Stimulated activated CD8-positive, alpha-beta memory T cell treated with anti-CD3 and anti-CD28 coated beads, Interleukin-15, amount 100 ng/mL, for 4 hours (primary cell): ENCODE data around the gene ASAP3.
"Not testable (repeated sequence)": the region's sequence is repeated elsewhere in the genome, so short reads cannot be mapped to it uniquely, and the experiment has no call there.

Experiments
- DNase-seq, 2 donors: peaks; one replicate each; pipeline ENCODE4 v3.0.0-alpha.2; 2020; ENCODE audit warnings: low read depth in 2 of 2

Gene ASAP3

DNA sequence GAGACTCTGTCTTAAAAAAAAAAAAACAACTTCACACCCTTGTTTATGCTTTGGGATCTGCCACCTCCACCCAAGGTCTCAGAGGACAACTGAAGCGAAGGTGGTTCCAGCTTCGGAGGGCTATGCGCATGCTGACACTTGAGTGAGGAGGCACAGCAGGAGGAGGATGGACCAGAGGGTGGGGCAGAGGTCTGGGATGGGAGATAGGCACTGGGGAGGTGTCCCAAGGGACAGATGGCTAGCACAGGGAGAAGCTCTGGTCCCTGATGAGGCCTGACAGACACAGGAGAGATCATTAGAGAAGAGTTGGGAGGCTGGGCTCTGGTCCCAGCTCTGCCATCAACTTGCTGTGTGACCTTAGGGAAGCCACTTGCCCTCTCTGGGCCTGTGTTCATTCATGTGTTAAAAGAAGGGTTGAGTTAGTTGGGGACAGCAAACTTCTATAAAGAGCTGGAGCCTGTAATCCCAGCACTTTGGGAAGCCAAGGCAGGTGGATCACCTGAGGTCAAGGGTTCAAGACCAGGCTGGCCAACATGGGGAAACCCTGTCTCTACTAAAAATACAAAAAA lies 30.2 kb upstream of the ASAP3 start:
- DNase-seq = no peak

DNA sequence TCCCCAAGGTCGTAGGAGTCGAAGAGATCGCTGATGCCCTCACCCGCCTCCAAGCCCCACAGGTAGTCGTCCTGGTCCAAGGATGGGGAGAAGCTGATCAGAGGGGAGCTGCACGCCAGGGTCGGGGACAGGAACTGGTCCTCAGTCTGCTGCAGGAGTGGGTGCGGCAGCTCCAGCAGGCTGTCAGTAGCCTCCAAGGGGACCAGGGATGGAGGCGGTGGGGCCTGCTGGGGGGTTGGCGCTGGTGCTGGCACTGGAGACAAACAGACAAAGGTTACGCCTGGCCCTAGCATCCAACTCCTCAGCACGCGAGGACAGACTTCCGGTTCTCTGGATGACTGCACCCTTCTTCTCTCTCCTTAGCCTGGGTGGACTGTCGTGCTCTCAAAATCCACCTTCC lies 25.9 kb upstream of the ASAP3 start:
- DNase-seq = no peak

DNA sequence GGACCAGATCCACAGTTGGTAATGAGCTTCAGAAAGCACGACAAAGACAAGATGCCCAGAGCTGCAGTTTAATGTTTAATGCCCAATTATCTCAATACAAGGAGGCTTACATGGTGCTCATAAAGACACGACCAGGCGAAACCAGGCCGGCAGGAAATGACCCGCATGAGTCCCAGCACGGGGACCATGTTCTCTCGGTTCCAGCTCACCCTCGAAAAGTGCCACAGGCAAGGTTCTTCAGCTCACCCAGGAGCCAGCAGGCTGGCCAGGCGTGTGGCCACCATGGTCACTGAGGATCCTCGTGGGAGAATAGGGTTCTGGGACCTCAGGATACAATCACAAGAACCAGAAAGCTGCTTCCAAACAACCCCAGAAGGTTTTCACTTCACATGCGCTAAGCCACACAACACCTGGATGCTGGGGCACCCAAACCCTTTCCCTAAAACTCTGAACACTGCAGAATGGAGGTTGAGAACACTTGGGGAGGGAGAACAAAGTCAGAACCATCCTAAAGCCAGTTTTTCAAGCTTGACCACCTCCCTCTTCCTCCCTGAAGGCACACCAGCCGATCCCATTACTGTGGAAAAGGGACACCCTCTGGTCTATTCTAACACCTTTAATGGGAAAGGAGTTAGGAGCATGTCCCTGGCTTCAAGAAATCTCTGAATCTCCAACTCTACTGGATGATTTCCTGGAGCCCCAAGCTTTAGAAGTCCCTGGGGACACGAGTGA lies 22.6 kb upstream of the ASAP3 start:
- DNase-seq = no peak

DNA sequence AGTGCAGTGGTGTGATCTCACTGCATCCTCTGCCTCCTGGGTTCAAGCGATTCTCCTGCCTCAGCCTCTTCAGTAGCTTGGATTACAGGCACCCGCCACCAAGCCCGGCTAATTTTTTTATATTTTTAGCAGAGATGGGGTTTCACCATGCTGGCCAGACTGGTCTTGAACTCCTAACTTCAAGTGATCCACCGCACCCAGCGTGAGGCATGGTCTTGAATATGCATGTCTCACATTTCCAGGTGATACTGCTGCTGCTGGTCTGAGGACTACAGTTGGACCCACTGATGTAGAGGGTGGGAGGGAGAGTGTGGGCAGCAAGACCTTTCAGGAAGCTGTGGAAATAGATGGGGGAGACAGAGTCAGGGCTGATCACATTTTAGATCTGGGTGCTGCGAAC lies 21.9 kb upstream of the ASAP3 start:
- no peak for DNase-seq

DNA sequence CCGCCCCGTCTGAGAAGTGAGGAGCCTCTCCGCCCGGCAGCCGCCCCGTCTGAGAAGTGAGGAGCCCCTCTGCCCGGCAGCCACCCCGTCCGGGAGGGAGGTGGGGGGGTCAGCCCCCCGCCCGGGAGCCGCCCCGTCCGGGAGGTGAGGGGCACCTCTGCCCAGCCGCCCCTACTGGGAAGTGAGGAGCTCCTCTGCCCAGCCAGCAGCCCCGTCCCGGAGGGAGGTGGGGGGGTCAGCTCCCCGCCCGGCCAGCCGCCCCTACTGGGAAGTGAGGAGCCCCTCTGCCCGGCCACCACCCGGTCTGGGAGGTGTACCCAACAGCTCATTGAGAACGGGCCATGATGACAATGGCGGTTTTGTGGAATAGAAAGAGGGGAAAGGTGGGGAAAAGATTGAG lies 20.2 kb upstream of the ASAP3 start:
- DNase-seq = not testable (repeated sequence)

DNA sequence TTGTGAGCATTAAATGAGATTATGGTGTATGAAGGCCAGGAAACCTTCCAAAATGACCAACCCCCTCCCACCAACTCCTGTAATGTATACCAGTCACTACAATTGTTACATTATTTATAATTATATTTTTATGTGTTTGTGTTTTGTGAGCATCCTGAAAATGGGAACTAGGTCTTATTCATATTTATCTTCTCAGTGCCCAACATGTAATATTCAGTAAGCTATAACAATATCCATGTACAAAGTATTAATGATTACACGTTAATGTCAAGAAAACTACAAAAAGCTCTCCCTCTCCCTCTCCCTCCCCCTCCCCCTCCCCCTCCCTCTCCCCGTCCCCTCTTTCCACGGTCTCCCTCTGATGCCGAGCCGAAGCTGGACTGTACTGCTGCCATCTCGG lies 19.0 kb upstream of the ASAP3 start:
- no peak for DNase-seq

DNA sequence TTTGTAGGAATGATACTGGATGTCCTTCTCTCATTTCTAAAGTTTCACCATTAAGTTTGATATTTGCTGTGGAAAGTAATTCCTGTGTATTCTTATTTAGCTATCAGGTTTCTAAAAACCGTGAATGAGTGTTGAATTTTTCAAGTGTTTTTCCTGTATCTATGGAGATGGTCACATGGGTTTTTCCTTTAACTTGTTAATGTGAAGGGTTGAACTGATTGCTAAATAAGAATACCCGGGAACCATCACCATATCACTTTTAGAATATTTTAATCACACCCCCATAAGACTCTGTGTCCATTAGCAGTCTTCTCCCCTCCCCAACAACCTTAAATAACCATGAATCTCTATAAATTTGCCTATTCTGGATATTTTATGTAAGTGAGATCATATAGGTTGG lies 16.5 kb upstream of the ASAP3 start:
- no peak for DNase-seq

DNA sequence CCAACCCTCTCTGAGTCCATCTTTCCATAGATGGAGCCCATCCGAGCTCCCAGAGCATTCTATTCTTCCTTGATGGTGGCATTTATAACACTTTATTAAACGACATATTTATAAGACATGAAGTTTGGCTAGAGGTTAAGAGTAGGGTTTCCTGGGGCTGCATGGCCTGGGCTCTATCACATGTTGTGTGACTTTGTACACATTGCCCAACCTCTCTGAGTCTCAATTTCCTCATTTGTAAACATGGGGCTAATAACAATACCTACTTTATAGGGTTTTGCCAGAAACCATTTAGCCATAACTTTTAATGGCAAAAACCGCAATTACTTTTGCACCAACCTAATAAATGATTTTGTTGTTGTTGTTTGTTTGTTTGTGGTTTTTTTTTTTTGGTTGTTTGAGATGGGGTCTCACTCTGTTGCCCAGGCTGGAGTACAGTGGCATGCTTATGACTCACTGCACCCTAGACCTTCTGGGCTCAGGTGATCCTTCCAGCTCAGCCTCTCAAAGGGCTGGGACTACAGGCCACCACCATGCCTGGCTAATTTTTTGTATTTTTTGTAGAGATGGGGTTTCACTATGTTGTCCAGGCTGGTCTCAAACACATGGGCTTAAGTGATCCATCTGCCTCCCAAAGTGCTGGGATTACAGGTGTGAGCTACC lies 13.9 kb upstream of the ASAP3 start:
- no peak for DNase-seq

DNA sequence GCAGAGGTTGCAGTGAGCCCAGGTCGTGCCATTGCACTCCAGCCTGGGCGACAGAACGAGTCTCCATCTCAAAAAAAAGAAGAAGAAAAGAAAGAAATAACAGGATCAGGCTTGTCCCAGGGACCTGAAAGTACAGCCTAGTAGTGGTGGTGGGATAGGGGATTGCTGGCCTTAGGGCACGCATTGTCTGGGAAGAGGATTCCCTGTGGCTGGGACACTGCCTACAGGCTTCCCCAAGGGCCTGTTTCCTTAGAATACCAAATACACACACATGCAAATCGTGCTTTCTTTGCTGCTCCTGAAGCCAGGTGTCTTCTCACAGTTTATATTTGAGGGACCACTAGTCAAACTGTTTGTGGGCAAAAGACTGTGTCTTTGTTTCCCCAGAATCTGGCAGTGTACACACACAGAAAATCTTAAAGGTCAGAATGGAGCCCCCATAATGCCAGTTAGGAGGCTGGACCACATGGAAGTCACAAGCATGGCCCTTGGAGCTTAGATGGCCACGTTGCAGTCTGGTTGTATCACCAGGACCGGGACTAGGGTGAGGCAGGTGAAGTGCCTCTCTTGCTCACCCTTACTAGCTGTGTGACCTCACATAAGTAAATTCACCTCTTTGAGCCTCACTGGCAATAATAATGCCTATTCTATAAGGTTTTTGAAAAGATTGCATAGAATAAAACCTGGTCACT lies 12.7 kb upstream of the ASAP3 start:
- DNase-seq = no peak

DNA sequence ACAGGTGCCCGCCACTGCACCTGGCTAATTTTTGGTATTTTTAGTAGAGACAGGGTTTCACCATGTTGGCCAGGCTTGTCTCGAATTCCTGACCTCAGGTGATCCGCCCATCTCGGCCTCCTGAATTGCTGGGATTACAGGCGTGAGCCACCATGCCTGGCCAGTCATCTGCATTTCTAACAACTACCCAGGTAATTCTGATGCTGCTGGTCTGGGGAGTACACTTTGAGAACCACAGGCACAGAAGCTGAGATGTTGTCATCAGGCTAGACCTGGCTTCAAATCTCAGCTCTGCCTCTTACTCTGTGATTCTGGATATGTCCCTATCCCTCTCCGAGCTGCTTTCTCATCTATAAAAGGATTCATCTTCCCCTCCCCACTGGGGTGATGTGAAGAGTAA lies 10.9 kb upstream of the ASAP3 start:
- not testable (repeated sequence) for DNase-seq

DNA sequence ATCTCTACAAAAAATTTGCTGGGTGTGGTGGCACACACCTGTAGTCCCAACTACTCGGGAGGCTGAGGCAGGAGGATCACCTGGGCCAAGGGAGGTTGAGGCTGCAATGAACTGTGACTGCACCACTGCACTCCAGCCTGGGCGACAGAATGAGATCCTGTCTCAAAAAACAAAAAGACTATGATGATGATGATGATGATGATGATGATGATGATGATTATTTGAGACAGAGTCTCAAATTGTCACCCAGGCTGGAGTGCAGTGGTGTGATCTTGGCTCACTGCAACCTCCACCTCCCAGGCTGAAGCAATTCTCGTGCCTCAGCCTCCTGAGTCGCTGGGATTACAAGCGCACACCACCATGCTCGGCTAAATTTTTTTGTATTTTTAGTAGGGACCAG lies 8.8 kb upstream of the ASAP3 start:
- not testable (repeated sequence) for DNase-seq

DNA sequence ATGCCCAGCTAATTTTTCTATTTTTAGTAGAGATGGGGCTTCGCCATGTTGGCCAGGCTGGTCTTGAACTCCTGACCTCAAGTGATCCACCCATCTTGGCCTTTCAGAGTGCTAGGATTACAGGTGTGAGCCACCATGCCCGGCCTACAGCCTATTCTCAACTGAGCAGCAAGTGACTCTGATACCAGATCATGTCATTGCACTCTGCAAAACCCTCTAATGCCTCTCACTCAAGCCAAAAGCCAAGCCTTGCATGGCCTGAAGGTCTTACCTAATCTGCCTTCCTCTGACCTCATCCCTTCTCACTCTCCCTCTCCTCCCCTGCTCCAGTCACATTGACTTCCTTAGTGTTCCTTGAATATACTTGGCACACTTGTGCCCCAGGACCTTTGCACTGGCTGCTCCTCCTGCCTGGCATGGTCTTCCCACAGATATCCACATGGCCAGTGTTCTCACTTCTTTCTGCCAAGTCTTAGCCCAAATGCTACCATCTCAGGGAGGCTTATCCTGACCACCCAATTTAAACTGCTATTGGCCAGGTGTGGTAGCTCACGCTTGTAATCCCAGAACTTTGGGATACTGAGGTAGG lies 8.2 kb upstream of the ASAP3 start:
- DNase-seq = no peak

DNA sequence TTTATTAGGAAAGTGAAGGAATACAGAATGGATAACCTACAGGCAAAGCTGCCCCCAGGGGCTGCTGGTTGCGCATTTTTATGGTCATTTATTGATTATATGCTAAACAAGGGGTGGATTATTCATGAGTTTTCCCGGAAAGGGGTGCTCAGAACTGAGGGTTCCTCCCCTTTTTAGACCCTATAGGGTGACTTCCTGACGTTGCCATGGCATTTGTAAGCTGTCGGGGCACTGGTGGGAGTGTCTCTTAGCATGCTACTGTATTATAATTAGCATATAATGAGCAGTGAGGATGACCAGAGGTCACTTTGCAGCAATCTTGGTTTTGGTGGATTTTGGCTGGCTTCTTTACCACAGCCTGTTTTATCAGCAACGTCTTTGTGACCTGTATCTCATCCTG lies 5.9 kb upstream of the ASAP3 start:
- no peak for DNase-seq

DNA sequence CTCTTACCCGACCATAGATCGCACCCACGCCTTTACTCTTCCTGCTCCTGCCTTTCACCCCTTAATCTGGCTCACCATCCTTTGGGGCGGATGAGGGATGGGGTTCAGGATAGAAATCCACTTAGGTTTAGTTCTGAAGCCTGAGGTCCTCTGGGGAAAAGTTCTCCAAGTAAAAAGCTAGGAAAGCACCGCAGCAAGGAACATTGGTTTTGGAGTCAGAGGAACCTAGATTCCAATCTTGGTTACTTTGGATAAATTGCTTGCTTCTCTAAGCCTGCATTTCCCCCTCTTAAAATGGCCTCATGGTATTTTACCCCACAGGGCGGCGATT lies 988 bp upstream of the ASAP3 start:
- DNase-seq = no peak

DNA sequence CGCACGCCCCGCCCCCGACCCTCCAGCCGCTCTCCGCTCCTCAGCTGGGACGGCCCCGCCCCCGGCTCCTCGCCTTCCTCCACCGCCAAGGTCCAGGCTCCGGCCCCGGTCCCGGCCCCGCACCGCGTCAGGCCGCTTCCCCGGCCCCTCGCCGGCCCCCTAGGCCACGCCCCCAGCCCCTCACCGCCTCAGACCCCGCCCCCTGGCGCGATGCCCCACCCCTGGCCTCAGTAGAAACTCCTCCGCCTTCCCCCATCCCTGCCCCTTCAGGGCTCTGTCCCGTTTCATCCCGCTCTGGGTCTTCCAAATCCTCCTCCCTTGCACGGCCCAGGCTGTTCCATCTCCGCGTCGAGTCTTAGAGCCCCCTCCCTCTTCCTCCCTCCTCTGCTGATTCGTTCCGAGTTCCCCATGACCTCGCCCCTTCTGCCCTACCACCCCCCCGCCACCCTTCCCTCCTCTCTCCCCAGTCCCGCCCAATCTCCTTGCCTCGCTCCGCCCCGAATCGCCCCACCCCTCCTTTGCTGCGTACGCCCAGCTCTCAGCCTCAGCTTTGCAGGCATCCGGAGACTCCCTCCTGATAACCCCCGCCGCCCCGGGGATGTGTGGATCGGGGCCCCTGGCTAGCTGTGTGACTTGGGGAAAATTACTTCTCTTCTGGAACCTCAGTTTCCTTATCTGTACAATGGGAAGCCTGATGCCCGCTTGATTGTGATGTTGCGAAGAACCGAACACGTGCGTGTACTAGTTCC lies 448 bp upstream of the ASAP3 start:
- peak; percentile 73 to 83 for DNase-seq

DNA sequence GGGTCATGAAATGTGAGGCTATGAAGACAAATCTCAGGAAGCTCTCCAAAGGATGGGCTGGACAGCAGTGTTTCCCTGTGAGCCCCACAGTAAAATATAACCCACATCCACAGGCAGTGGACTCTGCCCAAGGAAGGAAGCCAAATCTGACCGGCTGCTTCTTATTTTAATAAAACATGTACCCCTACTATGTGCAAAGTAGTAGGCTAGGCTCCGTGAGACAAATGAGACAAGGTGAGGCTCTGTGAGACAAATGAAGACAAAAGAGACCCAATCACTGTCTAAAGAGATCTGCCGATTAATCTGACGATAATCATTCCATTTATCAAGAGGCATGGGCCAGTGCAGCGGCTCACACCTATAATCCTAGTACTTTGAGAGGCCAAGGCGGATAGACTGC lies 2.1 kb downstream of the ASAP3 start:
- no peak for DNase-seq

DNA sequence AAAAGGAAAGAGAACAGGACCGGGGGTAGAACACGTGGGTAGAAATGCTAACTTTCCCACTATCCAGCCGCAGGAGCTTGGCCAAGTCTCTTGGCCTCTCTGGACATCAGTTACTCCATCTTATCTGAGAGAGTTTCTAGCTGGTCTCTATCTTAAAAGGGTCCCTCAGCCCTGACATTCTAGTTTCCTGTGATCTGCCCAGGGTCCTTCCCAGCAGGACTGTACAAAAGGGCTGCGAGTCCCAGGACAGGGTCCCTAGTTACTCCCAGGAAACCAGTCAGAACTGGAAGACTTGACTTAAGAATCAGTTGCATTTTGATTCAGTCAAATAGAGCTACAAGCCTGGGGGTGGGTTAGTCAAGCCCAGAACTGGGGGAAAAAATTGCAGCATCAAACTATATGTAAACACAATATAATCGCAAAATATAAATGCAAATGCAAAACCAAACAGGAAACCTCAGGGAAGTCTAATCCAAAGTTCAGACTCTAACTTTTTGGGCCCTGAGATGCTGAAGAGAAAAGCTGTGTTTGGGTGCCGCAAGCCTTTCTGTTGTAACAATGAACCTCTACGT lies 2.9 kb downstream of the ASAP3 start:
- DNase-seq = no peak

DNA sequence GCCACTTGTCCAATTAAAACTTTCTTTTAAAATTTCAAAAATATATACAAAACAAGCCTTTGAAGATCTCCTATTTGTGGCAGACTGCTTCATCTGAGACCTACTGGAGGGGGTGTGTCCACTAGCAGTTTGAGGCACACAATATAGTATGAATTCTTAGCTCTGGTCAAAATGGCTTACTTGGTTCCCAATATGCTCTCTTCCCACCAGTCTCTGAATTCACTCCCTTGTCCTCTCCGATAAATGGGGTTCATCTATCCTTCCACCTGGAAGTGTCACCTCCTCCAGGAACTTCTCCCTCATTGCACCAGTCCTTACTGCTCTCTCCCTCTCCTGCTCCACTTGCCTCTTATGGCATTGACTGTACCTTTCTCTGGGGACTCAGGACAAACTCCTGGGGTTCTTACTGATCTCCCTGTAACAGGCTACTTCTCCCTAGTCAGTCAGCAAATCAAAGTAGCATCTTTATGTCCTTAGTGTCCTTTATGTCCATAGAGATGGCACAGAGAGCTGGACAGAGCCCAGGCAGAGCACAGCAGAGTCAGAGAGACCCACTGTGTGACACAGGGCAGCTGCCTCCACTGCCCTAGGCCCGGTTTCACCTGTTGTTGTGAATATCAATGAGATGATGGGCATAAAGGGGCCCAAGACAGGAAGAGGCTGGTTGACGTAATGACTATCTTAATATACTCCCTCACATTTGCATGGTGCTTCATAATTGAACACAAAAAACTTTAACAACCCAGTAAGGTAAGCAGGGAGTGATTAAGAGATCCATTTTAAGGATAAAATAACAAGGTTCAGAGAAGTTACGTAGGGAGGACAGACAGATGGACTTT lies 3.6 kb downstream of the ASAP3 start:
- DNase-seq = no peak

DNA sequence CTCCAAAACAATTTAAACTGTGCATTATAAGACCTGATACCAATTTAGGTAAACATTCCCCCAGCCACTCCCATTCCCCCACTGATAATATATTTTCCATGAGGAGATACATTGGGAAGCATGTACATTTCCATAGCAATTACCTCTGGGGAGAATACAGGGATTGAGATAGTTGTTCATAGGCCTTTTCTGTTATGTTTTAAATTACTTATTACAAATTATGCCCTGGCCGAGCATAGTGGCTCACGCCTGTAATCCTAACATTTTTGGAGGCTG lies 4.4 kb downstream of the ASAP3 start:
- DNase-seq = no peak

DNA sequence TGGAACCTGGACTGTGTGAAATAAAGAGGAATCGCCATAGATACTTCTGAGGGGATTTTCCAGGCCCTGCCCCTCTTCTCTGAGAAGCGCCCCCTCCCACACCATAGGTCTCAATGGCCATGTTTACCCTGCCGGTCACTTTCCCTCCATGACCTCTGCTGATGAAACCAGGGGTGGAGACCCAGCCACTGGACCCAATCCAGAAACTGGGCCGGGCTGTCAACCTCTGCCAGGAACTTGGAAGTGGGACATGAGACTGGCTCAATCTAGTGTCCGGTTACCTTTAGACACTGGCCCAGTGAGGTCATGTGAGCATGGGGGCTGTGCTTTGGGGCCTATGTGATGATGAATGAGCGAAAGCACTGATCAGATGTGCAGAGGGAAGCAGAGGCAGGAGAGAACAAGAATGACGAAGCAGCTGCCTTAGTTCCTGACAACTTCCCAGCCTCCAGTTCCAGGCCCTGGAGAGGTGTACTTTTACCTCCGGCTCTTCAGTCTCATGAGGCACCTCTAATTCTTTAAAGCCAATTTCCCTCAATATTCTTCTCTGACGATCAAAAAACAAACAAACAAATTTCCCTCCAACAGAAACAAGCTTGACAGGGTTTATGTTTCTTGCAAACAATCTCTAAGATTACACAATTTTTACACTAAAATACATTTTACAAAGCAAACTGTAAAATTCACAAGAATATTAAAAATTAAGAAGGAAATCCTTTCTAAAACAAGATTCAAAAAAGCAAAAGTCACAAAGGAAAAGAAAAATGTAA lies 4.9 kb downstream of the ASAP3 start:
- no peak for DNase-seq
